ENCODE measurements around the gene GNE.

GNE gene

GRCh38 chr9:36268007-36268427, 9.8 kb upstream of the GNE start:
- no peak for TF ChIP-seq FOXP2 (optimal IDR thresholded peaks at IDR 0.05; ENCODE audit: borderline replicate concordance, extremely low read depth, extremely low read length, insufficient read depth)
- no peak for TF ChIP-seq POLR2AphosphoS5 (IDR thresholded peaks at IDR 0.05; ENCODE audit: low read depth, low read length)
- no peak for TF ChIP-seq SIN3A (IDR thresholded peaks at IDR 0.05; ENCODE audit: borderline replicate concordance, insufficient read depth, low read length)
- no peak for TF ChIP-seq TAF1 (IDR thresholded peaks at IDR 0.05; ENCODE audit: borderline replicate concordance, insufficient read depth, low read length)
- no peak for TF ChIP-seq REST (IDR thresholded peaks at IDR 0.05; ENCODE audit: insufficient read depth in 1 of 2, low read depth in 2 of 2, low read length in 2 of 2)

GRCh38 chr9:36264896-36265295, 6.6 kb upstream of the GNE start:
- TF ChIP-seq FOXP2 (optimal IDR thresholded peaks at IDR 0.05; ENCODE audit: borderline replicate concordance, extremely low read depth, extremely low read length, insufficient read depth), result no peak

DNA sequence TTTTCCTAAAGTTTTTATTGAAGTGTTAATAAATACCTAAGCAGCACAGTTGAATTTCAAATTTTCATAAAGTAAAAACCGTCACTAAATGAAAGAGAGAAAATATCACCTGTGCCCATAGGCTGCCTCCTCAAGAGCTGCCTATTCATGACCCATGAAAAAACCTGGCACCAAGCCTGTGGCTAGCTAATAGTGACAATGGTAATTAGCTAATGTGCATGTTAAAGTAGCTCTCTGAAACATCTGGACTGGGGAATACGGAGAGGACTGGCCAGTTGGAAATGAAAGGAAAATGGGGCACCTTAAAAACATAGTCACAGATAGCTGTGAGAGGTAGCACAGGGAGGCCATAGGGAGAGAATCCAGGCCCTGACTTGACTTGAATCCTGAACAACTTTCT, 5.4 kb upstream of the GNE start:
- TF ChIP-seq TAF1 (IDR thresholded peaks at IDR 0.05; ENCODE audit: borderline replicate concordance, insufficient read depth, low read length) (no peak), FOXP2 (optimal IDR thresholded peaks at IDR 0.05; ENCODE audit: borderline replicate concordance, extremely low read depth, extremely low read length, insufficient read depth) (no peak), REST (IDR thresholded peaks at IDR 0.05; ENCODE audit: insufficient read depth in 1 of 2, low read depth in 2 of 2, low read length in 2 of 2) (no peak), SIN3A (IDR thresholded peaks at IDR 0.05; ENCODE audit: borderline replicate concordance, insufficient read depth, low read length) (no peak), POLR2AphosphoS5 (IDR thresholded peaks at IDR 0.05; ENCODE audit: low read depth, low read length) (no peak)

GRCh38 chr9:36258996-36259533, 817 bp upstream of the GNE start:
- TF ChIP-seq POLR2AphosphoS5 (IDR thresholded peaks at IDR 0.05; ENCODE audit: low read depth, low read length), result no peak
- no peak for TF ChIP-seq FOXP2 (optimal IDR thresholded peaks at IDR 0.05; ENCODE audit: borderline replicate concordance, extremely low read depth, extremely low read length, insufficient read depth)
- no peak for TF ChIP-seq TAF1 (IDR thresholded peaks at IDR 0.05; ENCODE audit: borderline replicate concordance, insufficient read depth, low read length)
- no peak for TF ChIP-seq REST (IDR thresholded peaks at IDR 0.05; ENCODE audit: insufficient read depth in 1 of 2, low read depth in 2 of 2, low read length in 2 of 2)
- TF ChIP-seq SIN3A (IDR thresholded peaks at IDR 0.05; ENCODE audit: borderline replicate concordance, insufficient read depth, low read length), result no peak

- no peak for TF ChIP-seq SIN3A (IDR thresholded peaks at IDR 0.05; ENCODE audit: borderline replicate concordance, insufficient read depth, low read length)
- no peak for TF ChIP-seq FOXP2 (optimal IDR thresholded peaks at IDR 0.05; ENCODE audit: borderline replicate concordance, extremely low read depth, extremely low read length, insufficient read depth)
- TF ChIP-seq TAF1 (IDR thresholded peaks at IDR 0.05; ENCODE audit: borderline replicate concordance, insufficient read depth, low read length), result no peak
- TF ChIP-seq POLR2AphosphoS5 (IDR thresholded peaks at IDR 0.05; ENCODE audit: low read depth, low read length), result no peak
Measured at GRCh38 chr9:36251428-36251827, 6.8 kb downstream of the GNE start.

GRCh38 chr9:36250079-36250478, 8.2 kb downstream of the GNE start:
- TF ChIP-seq REST (IDR thresholded peaks at IDR 0.05; ENCODE audit: insufficient read depth in 1 of 2, low read depth in 2 of 2, low read length in 2 of 2) (no peak), SIN3A (IDR thresholded peaks at IDR 0.05; ENCODE audit: borderline replicate concordance, insufficient read depth, low read length) (no peak), TAF1 (IDR thresholded peaks at IDR 0.05; ENCODE audit: borderline replicate concordance, insufficient read depth, low read length) (no peak), POLR2AphosphoS5 (IDR thresholded peaks at IDR 0.05; ENCODE audit: low read depth, low read length) (no peak), FOXP2 (optimal IDR thresholded peaks at IDR 0.05; ENCODE audit: borderline replicate concordance, extremely low read depth, extremely low read length, insufficient read depth) (no peak)

All from PFSK-1 (cell line).